Measurements from ENCODE around the gene HPGDS.

GRCh38 chr4:94372228-94372978 lies 29.8 kb upstream of the HPGDS start:
- TF ChIP-seq ZNF101 (CRISPR knock-in tag; IDR thresholded peaks at IDR 0.05; ENCODE audit: borderline replicate concordance, low read depth): no peak
- TF ChIP-seq IRX3 (CRISPR knock-in tag; IDR thresholded peaks at IDR 0.05; ENCODE audit: borderline replicate concordance, low read depth): no peak

Measured in HepG2 (cell line).